ENCODE data around the gene CFB.
"Not testable (repeated sequence)": the region's sequence is repeated elsewhere in the genome, so short reads cannot be mapped to it uniquely, and the experiment has no call there.

DNA sequence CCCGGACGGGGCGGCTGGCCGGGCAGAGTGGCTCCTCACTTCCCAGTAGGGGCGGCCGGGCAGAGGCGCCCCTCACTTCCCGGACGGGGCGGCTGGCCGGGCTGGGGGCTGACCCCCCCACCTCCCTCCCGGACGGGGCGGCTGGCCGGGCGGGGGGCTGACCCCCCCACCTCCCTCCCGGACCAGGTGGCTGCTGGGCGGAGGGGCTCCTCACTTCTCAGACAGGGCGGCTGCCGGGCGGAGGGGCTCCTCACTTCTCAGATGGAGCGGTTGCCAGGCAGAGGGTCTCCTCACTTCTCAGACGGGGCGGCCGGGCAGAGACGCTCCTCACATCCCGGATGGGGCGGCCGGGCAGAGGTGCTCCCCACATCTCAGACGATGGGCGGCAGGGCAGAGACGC, 13.8 kb upstream of the CFB start:
- TF ChIP-seq, protein P1, sequence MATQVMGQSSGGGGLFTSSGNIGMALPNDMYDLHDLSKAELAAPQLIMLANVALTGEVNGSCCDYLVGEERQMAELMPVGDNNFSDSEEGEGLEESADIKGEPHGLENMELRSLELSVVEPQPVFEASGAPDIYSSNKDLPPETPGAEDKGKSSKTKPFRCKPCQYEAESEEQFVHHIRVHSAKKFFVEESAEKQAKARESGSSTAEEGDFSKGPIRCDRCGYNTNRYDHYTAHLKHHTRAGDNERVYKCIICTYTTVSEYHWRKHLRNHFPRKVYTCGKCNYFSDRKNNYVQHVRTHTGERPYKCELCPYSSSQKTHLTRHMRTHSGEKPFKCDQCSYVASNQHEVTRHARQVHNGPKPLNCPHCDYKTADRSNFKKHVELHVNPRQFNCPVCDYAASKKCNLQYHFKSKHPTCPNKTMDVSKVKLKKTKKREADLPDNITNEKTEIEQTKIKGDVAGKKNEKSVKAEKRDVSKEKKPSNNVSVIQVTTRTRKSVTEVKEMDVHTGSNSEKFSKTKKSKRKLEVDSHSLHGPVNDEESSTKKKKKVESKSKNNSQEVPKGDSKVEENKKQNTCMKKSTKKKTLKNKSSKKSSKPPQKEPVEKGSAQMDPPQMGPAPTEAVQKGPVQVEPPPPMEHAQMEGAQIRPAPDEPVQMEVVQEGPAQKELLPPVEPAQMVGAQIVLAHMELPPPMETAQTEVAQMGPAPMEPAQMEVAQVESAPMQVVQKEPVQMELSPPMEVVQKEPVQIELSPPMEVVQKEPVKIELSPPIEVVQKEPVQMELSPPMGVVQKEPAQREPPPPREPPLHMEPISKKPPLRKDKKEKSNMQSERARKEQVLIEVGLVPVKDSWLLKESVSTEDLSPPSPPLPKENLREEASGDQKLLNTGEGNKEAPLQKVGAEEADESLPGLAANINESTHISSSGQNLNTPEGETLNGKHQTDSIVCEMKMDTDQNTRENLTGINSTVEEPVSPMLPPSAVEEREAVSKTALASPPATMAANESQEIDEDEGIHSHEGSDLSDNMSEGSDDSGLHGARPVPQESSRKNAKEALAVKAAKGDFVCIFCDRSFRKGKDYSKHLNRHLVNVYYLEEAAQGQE (tag by site-specific recombination; IDR thresholded peaks at IDR 0.05): not testable (repeated sequence)
- TF ChIP-seq, protein P2, sequence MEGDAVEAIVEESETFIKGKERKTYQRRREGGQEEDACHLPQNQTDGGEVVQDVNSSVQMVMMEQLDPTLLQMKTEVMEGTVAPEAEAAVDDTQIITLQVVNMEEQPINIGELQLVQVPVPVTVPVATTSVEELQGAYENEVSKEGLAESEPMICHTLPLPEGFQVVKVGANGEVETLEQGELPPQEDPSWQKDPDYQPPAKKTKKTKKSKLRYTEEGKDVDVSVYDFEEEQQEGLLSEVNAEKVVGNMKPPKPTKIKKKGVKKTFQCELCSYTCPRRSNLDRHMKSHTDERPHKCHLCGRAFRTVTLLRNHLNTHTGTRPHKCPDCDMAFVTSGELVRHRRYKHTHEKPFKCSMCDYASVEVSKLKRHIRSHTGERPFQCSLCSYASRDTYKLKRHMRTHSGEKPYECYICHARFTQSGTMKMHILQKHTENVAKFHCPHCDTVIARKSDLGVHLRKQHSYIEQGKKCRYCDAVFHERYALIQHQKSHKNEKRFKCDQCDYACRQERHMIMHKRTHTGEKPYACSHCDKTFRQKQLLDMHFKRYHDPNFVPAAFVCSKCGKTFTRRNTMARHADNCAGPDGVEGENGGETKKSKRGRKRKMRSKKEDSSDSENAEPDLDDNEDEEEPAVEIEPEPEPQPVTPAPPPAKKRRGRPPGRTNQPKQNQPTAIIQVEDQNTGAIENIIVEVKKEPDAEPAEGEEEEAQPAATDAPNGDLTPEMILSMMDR (tag by site-specific recombination; IDR thresholded peaks at IDR 0.05): not testable (repeated sequence)
- not testable (repeated sequence) for TF ChIP-seq PRDM1, KLF16 (tag by site-specific recombination; IDR thresholded peaks at IDR 0.05)

Data from HEK293 (cell line).